ENCODE results near the gene ATP7A. TPM values are rescaled to one million over a fixed set of nuclear protein-coding genes. Genes with fewer than 3 reads are reported as not detected.

The ATP7A gene
- total RNA-seq, 1 experiment from 2014 or later = 13.5 TPM

DNA sequence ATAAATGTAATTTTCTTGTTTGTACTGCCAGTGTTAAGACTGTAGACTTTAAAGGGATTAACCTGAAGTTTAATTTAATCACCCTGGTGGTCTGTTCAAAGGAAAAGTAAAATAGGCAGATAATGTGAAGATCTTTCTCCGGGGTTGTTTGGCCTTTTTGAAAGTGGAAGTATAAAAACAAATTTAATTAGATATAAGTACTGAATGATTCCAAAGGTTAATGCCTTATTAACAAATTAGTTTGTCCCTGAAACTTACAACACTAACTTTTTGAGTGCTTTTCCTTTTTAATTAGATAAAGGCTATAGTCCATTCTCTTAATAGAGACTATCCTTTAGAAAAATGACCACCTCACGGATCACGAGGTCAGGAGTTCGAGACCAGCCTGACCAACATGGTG is 69.4 kb downstream of the ATP7A start:
- no peak for ATAC-seq

DNA sequence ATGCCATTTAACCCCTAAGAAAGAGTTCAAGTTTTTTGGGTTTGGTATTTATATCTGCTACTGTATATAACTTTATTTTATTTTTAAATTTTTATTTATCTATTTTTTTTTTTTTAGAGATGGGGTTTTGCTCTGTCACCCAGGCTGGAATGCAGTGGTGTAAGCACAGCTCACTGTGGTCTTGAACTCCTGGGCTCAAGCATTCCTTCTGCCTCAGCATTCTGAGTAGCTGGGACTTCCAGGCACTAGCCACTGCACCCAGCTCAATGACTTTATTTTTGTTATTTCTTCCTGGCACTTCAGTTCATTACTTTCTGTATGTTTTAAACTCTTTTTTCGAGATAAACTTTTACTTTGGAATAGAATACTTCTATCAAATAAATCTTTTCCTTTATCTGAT is 101.4 kb downstream of the ATP7A start:
- H3K27me3 ChIP-seq (ENCODE audit: control insufficient read depth, insufficient read depth, low read length) = no peaks in the 10 kb centered on the region
- in situ Hi-C loops (cut with HindIII; ENCODE audit: low pct_unique_long_range_greater_than_20kb, low sequenced_read_pairs) = no loop called here
- H3K27ac ChIP-seq (ENCODE audit: low read length) = no peak overlapping the region
- BruUV-seq (replicated peaks) = no TSS peak
- no peaks in the 10 kb centered on the region for H3K4me1 ChIP-seq (ENCODE audit: control insufficient read depth, insufficient read depth, low read length)
- no peak for TF ChIP-seq SIN3A (IDR thresholded peaks at IDR 0.05; ENCODE audit: borderline replicate concordance, insufficient read depth, low read depth, low read length)
- no peak for TF ChIP-seq POLR2AphosphoS5 (IDR thresholded peaks at IDR 0.05; ENCODE audit: low read depth, low read length)
- TF ChIP-seq TCF7L2 (IDR thresholded peaks at IDR 0.05; ENCODE audit: low read depth, low read length) = no peak
- TF ChIP-seq, protein P1, sequence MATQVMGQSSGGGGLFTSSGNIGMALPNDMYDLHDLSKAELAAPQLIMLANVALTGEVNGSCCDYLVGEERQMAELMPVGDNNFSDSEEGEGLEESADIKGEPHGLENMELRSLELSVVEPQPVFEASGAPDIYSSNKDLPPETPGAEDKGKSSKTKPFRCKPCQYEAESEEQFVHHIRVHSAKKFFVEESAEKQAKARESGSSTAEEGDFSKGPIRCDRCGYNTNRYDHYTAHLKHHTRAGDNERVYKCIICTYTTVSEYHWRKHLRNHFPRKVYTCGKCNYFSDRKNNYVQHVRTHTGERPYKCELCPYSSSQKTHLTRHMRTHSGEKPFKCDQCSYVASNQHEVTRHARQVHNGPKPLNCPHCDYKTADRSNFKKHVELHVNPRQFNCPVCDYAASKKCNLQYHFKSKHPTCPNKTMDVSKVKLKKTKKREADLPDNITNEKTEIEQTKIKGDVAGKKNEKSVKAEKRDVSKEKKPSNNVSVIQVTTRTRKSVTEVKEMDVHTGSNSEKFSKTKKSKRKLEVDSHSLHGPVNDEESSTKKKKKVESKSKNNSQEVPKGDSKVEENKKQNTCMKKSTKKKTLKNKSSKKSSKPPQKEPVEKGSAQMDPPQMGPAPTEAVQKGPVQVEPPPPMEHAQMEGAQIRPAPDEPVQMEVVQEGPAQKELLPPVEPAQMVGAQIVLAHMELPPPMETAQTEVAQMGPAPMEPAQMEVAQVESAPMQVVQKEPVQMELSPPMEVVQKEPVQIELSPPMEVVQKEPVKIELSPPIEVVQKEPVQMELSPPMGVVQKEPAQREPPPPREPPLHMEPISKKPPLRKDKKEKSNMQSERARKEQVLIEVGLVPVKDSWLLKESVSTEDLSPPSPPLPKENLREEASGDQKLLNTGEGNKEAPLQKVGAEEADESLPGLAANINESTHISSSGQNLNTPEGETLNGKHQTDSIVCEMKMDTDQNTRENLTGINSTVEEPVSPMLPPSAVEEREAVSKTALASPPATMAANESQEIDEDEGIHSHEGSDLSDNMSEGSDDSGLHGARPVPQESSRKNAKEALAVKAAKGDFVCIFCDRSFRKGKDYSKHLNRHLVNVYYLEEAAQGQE (IDR thresholded peaks at IDR 0.05; ENCODE audit: insufficient read depth in 1 of 2, low read depth in 2 of 2, low read length in 1 of 2) = no peak
- TF ChIP-seq, protein P2, sequence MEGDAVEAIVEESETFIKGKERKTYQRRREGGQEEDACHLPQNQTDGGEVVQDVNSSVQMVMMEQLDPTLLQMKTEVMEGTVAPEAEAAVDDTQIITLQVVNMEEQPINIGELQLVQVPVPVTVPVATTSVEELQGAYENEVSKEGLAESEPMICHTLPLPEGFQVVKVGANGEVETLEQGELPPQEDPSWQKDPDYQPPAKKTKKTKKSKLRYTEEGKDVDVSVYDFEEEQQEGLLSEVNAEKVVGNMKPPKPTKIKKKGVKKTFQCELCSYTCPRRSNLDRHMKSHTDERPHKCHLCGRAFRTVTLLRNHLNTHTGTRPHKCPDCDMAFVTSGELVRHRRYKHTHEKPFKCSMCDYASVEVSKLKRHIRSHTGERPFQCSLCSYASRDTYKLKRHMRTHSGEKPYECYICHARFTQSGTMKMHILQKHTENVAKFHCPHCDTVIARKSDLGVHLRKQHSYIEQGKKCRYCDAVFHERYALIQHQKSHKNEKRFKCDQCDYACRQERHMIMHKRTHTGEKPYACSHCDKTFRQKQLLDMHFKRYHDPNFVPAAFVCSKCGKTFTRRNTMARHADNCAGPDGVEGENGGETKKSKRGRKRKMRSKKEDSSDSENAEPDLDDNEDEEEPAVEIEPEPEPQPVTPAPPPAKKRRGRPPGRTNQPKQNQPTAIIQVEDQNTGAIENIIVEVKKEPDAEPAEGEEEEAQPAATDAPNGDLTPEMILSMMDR (IDR thresholded peaks at IDR 0.05) = no peak
- ChIA-PET POLR2A (no interaction called here), CTCF (no interaction called here)
- intact Hi-C loops (cut with micrococcal nuclease; ENCODE audit: unreplicated experiment) = no loop called here
- DNase-seq (ENCODE audit: low read depth, low spot score) (no peak), ATAC-seq (no peak)
- no peaks in the 10 kb centered on the region for H3K9me3 ChIP-seq (ENCODE audit: control insufficient read depth, insufficient read depth, low read depth, low read length)
- H3K4me3 ChIP-seq (ENCODE audit: low read depth in 2 of 2, low read length in 2 of 2) = no peak overlapping the region
- H3K36me3 ChIP-seq (ENCODE audit: control insufficient read depth, insufficient read depth, low read length) = no peaks in the 10 kb centered on the region

More for the DNA sequence above, 69.4 kb downstream of the ATP7A start:
- in situ Hi-C loops (cut with HindIII; ENCODE audit: low pct_unique_long_range_greater_than_20kb, low sequenced_read_pairs) (no loop called here), intact Hi-C loops (cut with micrococcal nuclease; ENCODE audit: unreplicated experiment) (no loop called here)
- Histone ChIP-seq H3K4me3 (ENCODE audit: low read depth in 2 of 2, low read length in 2 of 2) (no peak overlapping the region), H3K36me3 (ENCODE audit: control insufficient read depth, insufficient read depth, low read length) (no peaks in the 10 kb centered on the region), H3K27me3 (ENCODE audit: control insufficient read depth, insufficient read depth, low read length) (no peaks in the 10 kb centered on the region), H3K4me1 (ENCODE audit: control insufficient read depth, insufficient read depth, low read length) (no peaks in the 10 kb centered on the region), H3K9me3 (ENCODE audit: control insufficient read depth, insufficient read depth, low read depth, low read length) (no peaks in the 10 kb centered on the region), H3K27ac (ENCODE audit: low read length) (no peak overlapping the region)
- no TSS peak for BruUV-seq (replicated peaks)
- TF ChIP-seq POLR2AphosphoS5 (IDR thresholded peaks at IDR 0.05; ENCODE audit: low read depth, low read length) = no peak
- no peak for TF ChIP-seq SIN3A (IDR thresholded peaks at IDR 0.05; ENCODE audit: borderline replicate concordance, insufficient read depth, low read depth, low read length)
- TF ChIP-seq, protein P1 (IDR thresholded peaks at IDR 0.05; ENCODE audit: insufficient read depth in 1 of 2, low read depth in 2 of 2, low read length in 1 of 2) = no peak
- TF ChIP-seq, protein P2 (IDR thresholded peaks at IDR 0.05) = no peak
- no peak for TF ChIP-seq TCF7L2 (IDR thresholded peaks at IDR 0.05; ENCODE audit: low read depth, low read length)
- POLR2A ChIA-PET = no interaction called here
- DNase-seq (ENCODE audit: low read depth, low spot score) = no peak
- CTCF ChIA-PET = no interaction called here
